NCI-H2081 (cell line): ENCODE data around the gene SLC25A29.
"Not testable (repeated sequence)": the region's sequence is repeated elsewhere in the genome, so short reads cannot be mapped to it uniquely, and the experiment has no call there.

ENCODE experiments used
- DNase-seq, 2 experiments: peaks; one replicate each; lab custom pipeline; 2025; lab: John Stamatoyannopoulos, UW

Gene SLC25A29

DNA sequence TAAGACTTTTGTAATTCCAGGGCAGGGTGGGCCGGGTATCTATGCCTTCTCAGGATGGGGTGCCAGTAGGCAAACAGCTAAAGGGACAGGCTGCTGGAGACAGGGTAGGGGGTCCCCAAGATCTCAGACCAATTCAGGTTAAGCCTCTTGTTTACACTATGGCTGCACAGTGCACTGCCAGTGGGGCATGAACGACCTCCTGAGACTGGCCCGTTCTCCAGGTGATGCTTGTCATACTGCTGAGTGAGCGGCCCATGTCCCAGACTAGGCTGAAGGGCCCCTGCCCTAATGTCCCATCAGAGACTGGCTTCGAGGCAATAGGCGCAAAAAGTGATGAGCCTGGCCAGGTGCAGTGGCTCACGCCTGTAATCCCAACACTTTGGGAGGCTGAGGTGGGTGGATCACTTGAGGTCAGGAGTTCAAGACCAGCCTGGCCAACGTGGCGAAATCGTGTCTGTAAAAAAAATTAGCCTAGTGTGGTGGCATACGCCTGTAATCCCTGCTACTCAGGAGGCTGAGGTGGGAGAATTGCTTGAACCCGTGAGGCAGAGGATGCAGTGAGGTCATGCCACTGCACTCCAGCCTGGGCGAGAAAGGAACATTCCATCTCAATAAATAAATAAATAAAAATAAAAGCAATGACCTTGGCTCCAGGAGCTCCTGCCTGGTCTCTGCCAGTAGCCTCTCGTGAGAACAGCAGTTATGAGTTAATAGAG, 12.6 kb downstream of the SLC25A29 start:
- no peak for DNase-seq

DNA sequence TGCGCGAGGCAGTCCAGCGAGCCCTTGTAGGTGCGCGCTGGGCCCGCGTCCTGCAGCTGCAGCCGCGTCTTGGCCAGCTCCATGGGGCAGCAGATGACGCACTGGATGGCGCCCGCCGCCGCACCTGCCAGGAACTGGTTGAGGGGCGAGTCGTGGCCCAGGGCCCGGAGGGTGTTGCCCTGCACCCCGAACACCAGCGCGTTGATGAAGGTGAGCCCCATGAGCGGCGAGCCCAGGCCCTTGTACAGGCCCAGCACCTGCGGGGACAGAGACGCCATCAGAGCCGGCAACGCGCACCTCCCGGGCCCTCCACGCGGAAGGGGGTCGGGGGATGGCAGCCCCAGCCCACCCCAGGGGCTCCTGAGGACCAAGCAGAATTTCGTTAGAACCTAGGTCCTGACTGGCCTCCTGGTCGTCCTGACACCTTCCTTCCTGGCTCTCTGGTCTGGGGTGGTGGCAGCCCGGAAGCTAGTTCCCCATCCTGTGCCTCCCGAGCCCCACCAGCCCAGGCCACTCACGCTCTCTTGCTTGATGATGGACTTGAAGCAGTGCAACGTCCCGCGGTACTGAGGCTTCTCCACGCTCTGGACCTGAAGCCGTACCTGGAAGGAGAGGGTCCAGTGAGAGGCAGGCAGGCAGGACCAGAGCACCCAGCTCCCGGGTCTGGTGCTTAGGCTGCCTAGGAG, 13.3 kb downstream of the SLC25A29 start:
- no peak for DNase-seq

DNA sequence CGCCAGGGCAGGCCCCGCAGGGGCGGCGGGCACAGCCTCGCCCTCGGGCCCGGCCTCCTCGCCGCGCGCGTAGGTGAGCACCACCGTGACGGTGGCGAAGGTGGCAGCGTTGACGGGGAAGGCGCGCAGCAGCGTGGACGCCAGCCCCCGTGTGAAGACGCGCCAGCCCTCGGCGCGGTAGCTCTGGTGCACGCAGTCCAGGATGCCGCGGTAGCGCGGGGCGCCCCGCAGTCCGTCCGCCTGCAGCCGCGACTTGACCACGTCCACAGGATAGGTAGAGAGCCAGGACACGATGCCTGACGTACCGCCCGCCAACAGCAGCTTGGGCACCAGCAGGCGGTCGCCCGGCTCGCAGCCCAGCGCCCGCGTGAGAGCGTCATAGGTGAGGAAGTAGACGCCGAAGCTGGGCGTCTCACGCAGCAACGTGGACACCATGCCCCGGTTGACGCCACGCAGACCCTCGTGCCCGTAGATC, 13.9 kb downstream of the SLC25A29 start:
- no peak for DNase-seq

DNA sequence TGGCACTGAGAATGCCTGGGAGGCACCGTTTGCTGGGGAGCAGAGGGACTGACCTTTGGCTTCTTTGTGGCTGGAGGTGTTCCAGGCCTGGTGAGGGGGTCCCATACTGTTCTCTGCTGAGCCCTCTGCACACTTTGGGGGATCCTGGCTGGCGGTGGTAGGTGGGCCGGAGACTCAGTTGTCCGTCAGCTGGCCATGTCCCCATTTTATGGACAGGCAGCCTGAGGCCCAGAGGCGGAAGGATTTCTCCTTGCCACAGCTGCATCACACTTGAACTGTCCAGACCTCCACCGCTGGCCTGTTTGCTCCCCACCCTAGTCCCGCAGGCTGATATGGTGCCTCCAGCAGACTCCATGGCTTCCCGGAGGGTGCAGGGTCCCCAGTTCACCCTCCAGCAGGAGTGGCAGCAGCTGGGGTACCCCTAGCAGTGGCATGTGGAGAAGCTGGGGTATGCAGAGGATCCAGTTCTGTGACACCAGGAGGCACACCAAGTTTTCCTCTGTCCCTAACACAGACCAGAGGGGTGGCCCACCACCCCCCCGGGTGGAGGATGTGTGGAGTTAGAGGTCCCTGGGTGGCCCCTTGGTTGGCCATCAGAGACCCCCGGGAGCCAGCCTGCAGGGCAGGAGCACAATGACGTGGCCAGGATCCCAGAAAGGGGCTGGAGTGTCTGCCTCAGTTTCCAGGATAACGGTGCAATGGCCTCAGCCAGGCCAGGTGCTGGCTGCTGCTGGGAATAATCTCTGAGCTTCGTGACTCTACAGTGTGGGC, 14.8 kb downstream of the SLC25A29 start:
- no peak for DNase-seq

DNA sequence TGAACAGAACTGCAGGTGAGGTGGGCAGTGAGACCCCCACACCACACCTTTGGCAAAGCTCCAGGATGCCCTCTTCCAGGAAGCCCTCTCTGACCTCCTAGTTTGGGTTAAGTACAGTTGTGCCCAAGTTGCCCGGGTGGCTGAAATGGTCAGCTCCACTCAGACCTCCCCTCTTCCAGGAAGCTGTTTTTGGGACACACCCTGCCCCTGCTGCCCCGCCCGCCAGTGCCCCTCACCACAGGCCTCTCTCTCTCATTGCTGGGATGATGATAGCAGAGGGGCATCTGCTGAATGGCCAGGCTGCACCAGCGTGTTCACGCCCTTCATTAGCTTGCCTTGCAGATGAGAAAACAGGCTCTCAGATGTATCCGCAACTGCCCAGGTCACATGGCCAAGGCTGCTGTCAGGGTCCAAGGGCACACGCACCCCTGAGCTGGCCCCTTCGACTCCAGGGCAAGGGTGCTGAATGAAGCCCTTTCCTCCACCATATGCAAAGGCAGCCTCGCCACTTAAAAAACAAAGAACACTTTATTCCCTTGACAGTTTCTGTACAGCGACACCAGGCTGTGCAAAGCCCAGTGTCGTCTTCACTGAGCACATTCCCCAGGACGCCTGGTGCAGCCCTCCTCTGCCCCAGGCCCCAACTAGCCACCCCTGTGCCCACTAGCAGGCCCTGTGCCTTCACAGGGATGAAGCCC, 15.5 kb downstream of the SLC25A29 start:
- DNase-seq = no peak

DNA sequence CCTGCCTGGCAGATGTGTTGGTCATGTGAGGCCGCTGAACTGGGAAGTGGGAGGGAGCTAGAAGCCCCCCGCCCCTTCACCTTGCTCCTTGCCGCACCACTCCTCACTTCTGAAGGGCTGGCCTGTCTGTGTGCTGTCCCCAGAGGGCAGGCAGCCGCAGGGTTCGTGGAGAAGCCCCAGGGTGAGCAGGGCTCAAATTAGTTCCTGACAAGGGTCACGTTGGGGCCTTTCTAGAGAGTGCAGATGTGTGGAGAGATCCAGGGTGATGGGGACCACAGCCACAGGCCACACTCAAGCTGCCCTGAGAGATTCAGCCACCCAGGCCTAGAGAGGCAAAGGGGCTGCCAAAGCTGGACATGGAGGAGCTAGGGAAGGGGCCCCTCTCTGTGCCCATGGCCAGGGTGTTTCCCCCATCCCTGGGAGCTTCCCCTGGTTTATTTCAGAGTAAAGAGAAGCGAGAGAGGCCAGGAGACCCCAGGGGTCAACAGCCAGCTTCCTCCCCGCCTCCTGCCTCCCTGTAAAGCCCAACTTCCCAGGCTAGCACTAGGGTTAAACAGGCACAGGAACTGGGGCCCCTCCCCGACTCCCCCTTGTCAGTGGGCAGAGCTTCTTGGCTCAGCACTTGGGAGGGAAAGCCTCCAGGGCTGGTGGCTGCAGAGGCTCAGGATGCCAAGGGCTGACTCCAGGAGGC, 16.2 kb downstream of the SLC25A29 start:
- DNase-seq = no peak

DNA sequence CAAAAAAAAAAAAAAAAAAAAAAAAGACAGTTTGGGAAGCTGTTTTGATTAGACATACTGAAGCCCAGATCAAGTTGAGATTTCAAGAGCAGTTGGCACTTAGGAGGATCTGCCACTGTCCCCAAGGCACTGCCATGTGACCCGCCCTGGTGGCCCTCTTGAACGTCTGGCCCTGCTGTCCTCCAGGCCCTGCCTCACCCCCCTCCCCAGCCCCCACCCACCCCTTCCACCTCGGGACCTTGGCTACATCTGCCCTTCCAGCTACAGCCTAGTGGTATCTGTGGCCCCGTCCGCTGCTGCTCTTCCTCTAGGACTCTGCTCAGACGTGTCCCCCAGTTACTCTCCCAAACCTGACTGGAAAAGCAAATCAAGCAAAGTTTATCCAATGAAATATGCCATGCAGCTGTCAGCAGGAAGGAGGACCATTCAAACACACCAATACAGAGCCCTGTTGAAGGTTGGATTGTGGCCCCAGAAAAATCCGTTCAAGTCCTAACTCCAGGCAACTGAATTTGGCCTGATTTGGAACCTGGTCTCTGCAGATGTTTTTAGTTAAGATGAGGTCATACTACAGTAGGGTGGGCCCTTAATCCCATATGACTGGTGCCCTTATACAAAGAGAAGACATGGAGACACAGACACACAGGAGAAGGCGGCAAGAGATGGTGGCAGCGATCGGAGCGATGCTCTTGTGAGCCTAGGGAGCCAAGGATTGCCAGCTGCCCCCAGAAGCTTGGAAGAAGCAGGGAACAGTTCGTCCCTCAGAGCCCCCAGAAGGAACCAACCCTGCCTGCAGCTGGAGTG, 17.7 kb downstream of the SLC25A29 start:
- no peak for DNase-seq

DNA sequence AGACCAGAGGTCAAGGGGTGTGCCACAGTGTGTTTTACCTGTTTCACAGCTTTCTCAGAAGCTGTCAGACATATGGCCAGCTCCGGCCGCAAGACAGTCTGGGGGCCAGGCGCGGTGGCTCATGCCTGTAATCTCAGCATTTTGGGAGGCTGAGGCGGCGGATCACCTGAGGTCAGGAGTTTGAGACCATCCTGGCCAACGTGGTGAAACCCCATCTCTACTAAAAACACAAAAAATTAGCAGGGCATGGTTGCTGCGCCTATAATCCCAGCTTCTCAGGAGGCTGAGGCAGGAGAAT, 18.3 kb downstream of the SLC25A29 start:
- DNase-seq = not testable (repeated sequence)

DNA sequence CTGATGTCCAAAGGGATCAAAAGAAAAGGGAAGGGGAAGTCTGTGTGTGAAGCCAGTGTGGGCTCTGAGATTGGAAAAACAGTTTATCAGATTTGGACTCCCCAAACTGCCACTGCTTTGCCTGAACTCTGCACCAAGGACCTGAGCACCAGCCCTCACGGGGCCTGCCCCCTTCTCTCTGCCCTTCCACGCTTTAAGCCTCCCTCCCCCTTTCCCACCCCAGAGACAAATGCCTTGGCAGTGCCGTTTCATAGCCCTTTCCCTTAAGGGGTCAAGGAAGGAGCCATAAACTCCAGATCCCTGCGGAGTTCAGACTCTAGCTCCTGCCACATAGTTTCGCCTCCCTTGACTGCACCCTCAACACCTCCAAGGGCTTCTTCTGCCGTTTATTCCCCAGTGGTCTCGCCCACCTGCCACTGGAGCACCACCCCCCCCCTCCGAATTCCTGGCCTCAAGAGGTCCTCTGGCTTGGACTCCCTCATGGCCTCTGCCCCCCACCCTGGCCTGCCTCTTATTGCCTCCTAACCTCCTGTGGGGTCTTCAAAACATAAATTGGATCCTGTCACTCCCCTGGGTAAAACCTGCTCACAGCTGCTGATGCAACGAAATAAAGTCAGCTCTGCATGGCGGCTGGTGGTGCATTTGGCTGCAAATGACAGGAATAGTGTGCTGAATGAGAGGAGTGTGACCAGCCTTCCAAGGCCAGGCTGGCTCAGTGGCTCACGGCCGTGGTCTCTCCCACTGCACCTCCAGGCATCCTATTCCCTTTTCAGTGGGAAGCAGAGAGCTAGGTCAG, 18.8 kb downstream of the SLC25A29 start:
- no peak for DNase-seq

DNA sequence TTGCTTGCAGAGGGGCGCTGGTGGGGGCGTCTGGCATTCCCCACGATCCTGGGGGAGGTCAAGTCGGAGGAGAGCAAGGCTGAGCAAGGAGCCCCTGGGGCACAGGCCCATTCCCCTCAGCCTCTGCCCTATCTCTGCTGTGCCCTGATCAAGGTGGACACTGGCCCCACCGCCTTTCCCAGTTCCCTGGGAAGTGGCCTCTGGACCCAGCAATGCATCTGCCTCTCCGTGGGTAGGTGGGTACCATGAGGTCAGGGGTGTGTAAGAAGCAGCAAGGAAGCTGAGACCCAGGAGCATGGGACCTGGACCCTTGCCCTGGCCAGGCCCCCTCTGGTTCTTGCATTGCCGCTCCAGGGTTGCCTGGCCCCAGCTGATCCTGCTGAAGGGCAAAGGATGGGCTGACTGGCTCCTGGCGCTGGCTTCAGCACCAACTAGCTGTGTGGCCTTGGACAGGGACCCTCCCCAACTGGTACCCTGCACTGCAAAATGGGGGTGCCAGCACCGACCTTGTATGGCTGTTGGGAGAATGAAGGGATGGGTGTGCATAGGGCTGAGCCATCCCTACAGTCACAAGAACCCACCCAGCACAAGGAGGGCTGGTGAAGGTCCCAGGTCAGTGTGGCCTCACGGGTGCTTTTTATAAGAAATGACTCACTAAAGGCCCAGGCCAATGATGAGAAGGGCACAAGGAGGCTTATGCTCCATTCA, 19.6 kb downstream of the SLC25A29 start:
- DNase-seq = no peak

DNA sequence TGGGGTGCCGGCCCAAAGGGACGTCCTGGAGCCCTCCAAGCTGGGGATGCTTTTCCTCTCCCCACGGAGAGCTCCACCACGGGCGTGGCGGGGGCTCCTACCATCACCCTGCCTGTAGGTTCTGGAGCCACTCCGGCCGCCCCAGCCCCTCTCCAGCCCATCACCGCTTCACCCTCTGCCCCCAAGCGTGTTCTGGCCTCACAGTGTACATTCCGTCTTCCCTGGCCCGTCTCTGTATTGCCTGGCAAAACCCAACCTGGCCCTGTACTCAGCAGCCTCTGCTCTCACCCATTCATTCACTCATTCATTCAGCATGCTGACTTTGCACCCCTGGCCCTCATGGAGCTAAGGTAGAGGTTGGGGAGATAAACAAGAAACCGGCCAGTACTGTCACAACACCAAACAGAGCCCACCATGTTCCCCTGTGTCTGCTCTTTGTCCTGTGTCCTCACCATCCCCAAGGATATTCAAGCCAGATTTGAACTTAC, 20.3 kb downstream of the SLC25A29 start:
- no peak for DNase-seq

DNA sequence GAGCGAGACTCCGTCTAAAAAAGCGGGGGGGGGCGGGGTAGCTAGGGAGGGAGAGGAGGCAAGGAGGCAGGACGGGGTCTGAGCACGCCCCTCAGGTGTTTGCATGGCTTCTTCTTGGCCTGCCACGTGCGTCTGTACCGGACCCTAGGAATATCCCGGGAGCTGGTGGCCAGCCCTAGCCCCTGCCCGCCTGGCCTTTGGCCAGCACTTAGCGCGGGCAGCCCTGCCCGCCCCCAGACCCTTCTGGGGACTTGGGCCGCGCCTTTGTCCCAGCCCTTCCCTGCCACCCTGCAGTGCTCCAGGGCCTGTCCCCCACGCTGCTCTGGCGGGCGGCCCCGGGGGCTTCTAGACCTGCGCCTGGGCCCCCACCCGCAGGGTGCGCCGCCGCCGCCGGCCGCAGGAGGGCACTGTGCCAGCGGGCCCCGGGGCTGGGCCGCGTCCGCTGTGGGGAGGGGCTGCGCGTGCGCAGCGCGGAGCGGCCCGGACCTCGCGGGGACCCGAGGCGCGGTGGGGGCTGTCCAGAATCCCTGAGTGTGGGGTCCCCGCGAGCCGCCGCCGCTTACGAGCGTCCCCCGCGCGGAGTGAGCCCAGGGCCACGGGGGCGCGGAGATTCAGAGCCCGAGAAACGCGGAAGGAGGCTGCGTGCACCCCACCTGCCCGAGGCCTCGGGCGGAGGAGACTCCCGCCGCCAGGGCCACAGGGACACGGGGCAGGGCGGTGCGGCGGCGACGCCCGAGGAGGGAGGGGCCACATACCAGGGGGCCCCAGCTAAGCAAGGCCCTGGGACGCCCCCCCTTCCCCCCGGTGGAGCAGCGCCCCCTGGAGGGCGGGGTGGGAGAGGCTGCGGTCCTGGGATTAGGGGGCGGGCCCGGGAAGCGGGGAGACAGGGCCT, 21.0 kb downstream of the SLC25A29 start:
- peak; percentile 69 to 78 for DNase-seq

DNA sequence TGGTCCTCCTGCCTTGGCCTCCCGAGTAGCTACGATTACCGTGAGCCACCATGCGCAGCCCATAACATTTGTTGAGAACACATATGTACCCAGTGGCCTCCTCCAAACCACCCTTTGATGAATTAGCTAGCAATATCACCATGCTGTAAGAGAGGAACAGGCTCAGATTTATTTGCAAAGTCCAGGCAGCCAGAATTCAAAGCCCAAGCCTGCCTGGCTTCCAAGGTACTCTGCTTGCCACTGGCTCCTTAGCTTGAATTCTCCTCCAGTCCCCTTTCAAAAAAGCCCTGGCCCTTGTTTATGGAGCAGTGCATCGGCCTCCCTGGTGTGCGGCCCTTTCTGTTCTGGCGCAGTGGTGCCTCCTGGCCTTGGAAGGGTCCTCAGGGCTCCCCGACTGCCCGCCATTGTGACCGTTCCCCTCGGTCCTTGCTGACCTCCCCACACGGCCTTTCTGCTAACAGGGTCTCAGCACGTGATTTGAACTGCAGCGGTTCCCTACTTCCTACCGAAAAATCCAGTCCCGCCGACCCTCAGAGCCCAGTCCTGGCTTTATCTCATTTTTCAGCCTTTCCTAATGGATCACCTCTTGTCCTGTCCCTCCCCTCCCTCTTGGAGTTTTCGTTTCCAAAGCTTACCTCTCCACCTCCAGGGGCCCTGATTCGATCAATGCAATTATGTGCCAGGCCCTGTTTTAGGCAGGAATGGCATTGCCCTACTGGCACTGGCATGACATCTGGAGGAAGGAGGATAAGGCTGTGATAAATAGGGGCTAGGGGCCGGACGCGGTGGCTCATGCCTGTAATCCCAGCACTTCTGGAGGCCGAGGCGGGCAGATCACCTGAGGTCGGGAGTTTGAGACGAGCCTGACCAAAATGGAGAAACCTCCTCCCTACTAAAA, 22.0 kb downstream of the SLC25A29 start:
- DNase-seq = no peak

DNA sequence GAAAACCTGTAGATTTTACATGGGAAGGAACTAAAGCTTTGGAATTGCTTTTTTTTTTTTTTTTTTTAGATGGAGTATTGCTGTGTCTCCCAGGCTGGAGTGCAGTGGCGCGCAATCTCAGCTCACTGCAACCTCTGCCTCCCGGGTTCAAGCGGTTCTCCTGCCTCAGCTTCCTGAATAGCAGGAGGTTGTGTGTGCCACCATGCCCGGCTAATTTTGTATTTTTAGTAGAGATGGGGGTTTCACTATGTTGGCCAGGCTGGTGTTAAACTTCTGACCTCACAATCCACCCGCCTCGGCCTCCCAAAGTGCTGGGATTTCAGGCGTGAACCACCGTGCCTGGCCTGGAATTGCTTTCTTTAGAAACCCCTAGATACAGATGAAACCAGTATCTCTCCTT, 22.8 kb downstream of the SLC25A29 start:
- not testable (repeated sequence) for DNase-seq

DNA sequence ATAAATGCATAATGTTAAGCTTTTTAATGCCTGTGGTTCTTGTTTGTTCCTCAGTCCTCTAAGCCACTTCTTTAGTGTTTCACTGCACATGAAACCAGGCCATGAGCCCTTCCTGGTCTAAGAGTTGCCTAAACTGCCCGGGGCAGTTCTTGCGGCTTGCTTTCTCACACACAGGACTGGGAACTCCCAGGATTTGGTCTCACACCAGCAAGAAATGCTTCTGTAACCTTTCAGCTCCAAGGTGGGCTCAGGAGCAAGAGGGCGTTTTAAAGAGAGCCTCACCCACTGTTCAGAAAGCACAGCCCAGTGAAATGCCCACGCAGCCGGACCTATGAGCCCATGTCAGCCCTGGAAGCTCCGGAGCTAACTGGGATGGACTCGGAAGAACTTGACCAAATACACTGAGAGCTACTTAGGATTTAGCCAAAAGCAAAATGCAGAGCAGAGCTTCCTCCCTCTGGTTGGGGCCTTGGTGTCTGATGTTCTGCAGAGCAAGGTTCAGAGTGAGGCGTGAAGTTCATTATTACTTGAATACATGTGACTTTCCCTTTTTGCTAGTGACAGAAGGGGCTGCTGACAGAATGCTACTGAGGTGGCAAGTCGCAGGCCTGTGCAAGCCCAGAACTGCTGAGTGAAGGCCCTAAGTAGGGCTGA, 23.4 kb downstream of the SLC25A29 start:
- DNase-seq = no peak

DNA sequence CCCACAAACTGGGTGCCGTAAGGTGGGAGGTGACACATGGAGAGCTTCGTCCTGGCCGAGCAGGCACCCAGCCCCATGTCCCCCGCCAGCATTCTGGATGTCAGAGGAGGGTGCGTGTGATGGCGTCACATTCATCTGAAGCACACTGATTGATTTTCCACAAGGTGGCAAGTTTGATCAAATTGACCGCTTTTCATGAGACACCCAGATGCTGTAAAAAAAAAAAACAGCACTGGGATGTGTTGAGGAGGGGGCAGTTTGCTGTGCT, 24.2 kb downstream of the SLC25A29 start:
- DNase-seq = no peak
